K562 (cell line): ENCODE results near the gene FPGS. TPM values are rescaled to one million over a fixed set of nuclear protein-coding genes. Genes with fewer than 3 reads are reported as not detected.

ENCODE experiments used
- DIDO1 ChIP-seq: fragments of 450-650 bp; IDR thresholded peaks from 2 replicates; pipeline ENCODE4 v1.6.1; 2016; ENCODE audit warnings: low read depth, missing biosample characterization, missing genetic modification characterization
- KHSRP ChIP-seq: fragments of 450-650 bp; IDR thresholded peaks from 2 replicates; pipeline ENCODE4 v1.6.1; 2017
- KLF6 ChIP-seq: fragments of 250-450 bp; sonication (Bioruptor Pico); IDR thresholded peaks from 2 replicates; pipeline ENCODE4 v1.4.0; 2020; ENCODE audit warnings: mild to moderate bottlenecking, moderate library complexity, borderline replicate concordance
- LARP7 ChIP-seq: fragments of 450-650 bp; IDR thresholded peaks from 2 replicates; pipeline ENCODE4 v1.6.1; 2016
- MYC ChIP-seq, 2 experiments: fragments of 250-450 bp in 1 of 2; sonication (Bioruptor Pico) in 1 of 2; IDR thresholded peaks; 2 replicates each; pipeline versions ENCODE4 v1.5.1 to v1.6.1; 2012 to 2021; ENCODE audit warnings: low read depth in 2 of 2, borderline replicate concordance in 1 of 2, improper control_type of control experiment in 1 of 2, low read length in 1 of 2, mild to moderate bottlenecking in 1 of 2, moderate library complexity in 1 of 2
- PHTF2 ChIP-seq: fragments of 250-450 bp; sonication (Bioruptor Pico); IDR thresholded peaks from 2 replicates; pipeline ENCODE4 v1.5.0; 2021; ENCODE audit warnings: mild to moderate bottlenecking
- POLR3A ChIP-seq: IDR thresholded peaks from 2 replicates; pipeline ENCODE4 v1.6.1; 2011; ENCODE audit warnings: borderline replicate concordance, mild to moderate bottlenecking, moderate library complexity; ENCODE audit not compliant: insufficient read length, insufficient read depth; ENCODE audit errors: extremely low read depth
- SNIP1 ChIP-seq: fragments of 450-650 bp; IDR thresholded peaks from 2 replicates; pipeline ENCODE4 v1.7.1; 2017; ENCODE audit warnings: low read depth, mild to moderate bottlenecking
- STAT5B ChIP-seq: fragments of 250-450 bp; sonication (Bioruptor Pico); IDR thresholded peaks from 2 replicates; pipeline ENCODE4 v1.8.0; 2021; ENCODE audit warnings: mild to moderate bottlenecking, inconsistent platforms
- TBL1XR1 ChIP-seq, 2 experiments: IDR thresholded peaks; 2 replicates each; pipeline ENCODE4 v1.6.1; 2012; ENCODE audit warnings: improper control_type of control experiment in 2 of 2, low read length in 2 of 2, mild to moderate bottlenecking in 1 of 2
- ZFP36 ChIP-seq: fragments of 150-350 bp; IDR thresholded peaks from 2 replicates; pipeline ENCODE4 v1.6.1; 2018; ENCODE audit warnings: low read length, low read depth; ENCODE audit not compliant: partially characterized antibody
- ZNF408 ChIP-seq: fragments of 250-450 bp; sonication (Bioruptor Pico); IDR thresholded peaks from 2 replicates; pipeline ENCODE4 v1.4.0; 2020; ENCODE audit warnings: low read depth, mild to moderate bottlenecking, moderate library complexity
- polyA plus RNA-seq, 8 experiments: library from polyadenylated mRNA; depleted of rRNA in 4 of 8; stranded (reverse) in 5 of 8; unstranded in 3 of 8; fragments of >200 nt; fragmentation: Nextera tagmentation in 2 of 8; fragmentation: Illumina TruSeq in 1 of 8; extraction: Ambion mirVana in 2 of 8; extraction: Trizol in 1 of 8; gene quantifications; 2 replicates each; pipeline versions ENCODE4 v1.2.1 to v1.2.3, GENCODE V29; 2011 to 2014; ENCODE audit warnings: inconsistent platforms in 1 of 8, missing spikeins in 1 of 8
- total RNA-seq, 7 experiments: library from RNA; depleted of rRNA in 6 of 7; stranded (reverse); fragments of >200 nt in 6 of 7; fragmentation: Illumina TruSeq in 2 of 7; extraction: Trizol in 2 of 7; gene quantifications; 2 replicates each; pipeline versions ENCODE4 v1.2.1 to v1.2.3, GENCODE V29; 2011 to 2021; ENCODE audit warnings: low replicate concordance in 1 of 7
- TF ChIP-seq, protein P1 (sequence below): fragments of 450-650 bp; IDR thresholded peaks from 2 replicates; pipeline ENCODE4 v1.6.1; 2017; ENCODE audit warnings: mild to moderate bottlenecking, moderate library complexity
- TF ChIP-seq, protein P2 (sequence below), 2 experiments: IDR thresholded peaks; 2 replicates each; pipeline ENCODE4 v1.6.1; 2012; ENCODE audit warnings: improper control_type of control experiment in 2 of 2, low read depth in 2 of 2, low read length in 2 of 2, borderline replicate concordance in 1 of 2
- TF ChIP-seq, protein P3 (sequence below): sonication (generic); formaldehyde crosslinking; IDR thresholded peaks from 2 replicates; pipeline ENCODE4 v1.8.1; 2022; ENCODE audit warnings: missing genetic modification reagents
- TF ChIP-seq, protein P4 (sequence below): fragments of 250-450 bp; sonication (Bioruptor Pico); IDR thresholded peaks from 2 replicates; pipeline ENCODE4 v1.5.0; 2020; ENCODE audit warnings: mild to moderate bottlenecking
- TF ChIP-seq, protein P5 (sequence below): fragments of 450-650 bp; IDR thresholded peaks from 2 replicates; pipeline ENCODE4 v1.6.1; 2016; ENCODE audit warnings: borderline replicate concordance

The FPGS gene
- total and polyA plus RNA-seq, 9 of the 15 experiments (the other 6 are each of a cell fraction or from before 2014, with no cell fraction given): 0.84 to 86.4 (median 59.2) TPM

DNA sequence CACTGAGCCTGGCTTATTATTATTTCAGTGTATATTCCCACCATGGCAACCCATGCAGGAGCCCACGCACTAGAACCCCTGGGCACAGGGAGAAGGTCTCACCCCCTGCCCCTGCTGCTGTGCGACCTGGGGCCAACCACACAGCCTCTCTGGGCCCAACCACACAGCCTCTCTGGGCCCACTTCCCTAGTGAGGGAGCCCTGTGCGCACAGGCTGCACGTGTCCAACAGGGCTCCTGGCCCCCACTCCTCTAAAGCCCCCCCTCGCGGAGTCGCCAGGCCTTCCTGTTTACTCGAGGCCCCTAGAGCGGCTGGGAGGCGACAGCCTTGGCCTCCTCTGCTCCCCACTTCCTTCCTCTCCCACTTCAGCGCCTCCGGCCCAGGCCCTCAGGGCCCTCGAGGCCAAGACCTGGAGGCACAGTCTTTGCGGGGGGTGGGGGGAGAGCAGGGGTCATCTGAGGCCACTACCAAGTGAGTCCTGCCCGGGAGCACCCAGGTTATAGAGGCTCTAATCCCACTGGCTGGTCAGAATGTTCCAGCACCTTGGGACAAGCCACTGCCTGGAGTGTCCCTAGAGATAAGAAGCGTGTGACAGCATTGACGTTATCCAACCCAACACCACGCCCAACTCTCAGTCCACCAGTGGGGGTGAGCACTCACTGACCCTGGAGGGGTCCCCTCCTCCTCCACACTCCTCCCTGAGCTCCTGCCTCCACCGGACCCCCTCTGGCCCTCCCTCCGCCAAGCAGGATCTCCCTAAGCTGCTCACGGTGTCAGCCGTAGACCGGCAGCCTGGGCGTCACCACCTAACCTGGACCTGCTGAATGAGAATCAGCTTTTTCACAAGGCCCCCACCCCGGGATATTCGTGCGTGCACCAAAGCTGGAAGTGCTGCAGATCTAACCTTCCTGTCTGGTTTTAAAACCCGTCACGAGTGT is 59.7 kb downstream of the FPGS start (continued):
- TF ChIP-seq, protein P1, sequence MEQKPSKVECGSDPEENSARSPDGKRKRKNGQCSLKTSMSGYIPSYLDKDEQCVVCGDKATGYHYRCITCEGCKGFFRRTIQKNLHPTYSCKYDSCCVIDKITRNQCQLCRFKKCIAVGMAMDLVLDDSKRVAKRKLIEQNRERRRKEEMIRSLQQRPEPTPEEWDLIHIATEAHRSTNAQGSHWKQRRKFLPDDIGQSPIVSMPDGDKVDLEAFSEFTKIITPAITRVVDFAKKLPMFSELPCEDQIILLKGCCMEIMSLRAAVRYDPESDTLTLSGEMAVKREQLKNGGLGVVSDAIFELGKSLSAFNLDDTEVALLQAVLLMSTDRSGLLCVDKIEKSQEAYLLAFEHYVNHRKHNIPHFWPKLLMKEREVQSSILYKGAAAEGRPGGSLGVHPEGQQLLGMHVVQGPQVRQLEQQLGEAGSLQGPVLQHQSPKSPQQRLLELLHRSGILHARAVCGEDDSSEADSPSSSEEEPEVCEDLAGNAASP: no peak
- TF ChIP-seq KLF6 (CRISPR knock-in tag) (no peak), ZNF408 (CRISPR knock-in tag) (no peak), STAT5B (no peak), MYC (IDR thresholded peaks at IDR 0.05; ENCODE audit: low read depth, low read length) (peak; percentile 97), MYC (CRISPR knock-in tag; IDR thresholded peaks at IDR 0.05; ENCODE audit: borderline replicate concordance, low read depth) (peak; percentile 75; the same call in 1 of the 2 replicates), SNIP1 (peak; percentile 49; the same call in 1 of the 2 replicates), LARP7 (no peak), POLR3A (no peak), ZFP36 (peak; percentile 96), PHTF2 (CRISPR knock-in tag) (peak; percentile 33; the same call in 1 of the 2 replicates), KHSRP (no peak), DIDO1 (tag) (no peak), TBL1XR1 (IDR thresholded peaks at IDR 0.05; ENCODE audit: low read length in 2 of 2) (peak in 1 of 2 experiments; percentile 68; a peak in 2 of 4 replicates)
- TF ChIP-seq, protein P2, sequence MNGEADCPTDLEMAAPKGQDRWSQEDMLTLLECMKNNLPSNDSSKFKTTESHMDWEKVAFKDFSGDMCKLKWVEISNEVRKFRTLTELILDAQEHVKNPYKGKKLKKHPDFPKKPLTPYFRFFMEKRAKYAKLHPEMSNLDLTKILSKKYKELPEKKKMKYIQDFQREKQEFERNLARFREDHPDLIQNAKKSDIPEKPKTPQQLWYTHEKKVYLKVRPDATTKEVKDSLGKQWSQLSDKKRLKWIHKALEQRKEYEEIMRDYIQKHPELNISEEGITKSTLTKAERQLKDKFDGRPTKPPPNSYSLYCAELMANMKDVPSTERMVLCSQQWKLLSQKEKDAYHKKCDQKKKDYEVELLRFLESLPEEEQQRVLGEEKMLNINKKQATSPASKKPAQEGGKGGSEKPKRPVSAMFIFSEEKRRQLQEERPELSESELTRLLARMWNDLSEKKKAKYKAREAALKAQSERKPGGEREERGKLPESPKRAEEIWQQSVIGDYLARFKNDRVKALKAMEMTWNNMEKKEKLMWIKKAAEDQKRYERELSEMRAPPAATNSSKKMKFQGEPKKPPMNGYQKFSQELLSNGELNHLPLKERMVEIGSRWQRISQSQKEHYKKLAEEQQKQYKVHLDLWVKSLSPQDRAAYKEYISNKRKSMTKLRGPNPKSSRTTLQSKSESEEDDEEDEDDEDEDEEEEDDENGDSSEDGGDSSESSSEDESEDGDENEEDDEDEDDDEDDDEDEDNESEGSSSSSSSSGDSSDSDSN (IDR thresholded peaks at IDR 0.05; ENCODE audit: borderline replicate concordance in 1 of 2, low read depth in 2 of 2, low read length in 2 of 2): 0 out of 4 replicates have a peak, but pooled peaks have one; percentile 45 to 52
- TF ChIP-seq, protein P3, sequence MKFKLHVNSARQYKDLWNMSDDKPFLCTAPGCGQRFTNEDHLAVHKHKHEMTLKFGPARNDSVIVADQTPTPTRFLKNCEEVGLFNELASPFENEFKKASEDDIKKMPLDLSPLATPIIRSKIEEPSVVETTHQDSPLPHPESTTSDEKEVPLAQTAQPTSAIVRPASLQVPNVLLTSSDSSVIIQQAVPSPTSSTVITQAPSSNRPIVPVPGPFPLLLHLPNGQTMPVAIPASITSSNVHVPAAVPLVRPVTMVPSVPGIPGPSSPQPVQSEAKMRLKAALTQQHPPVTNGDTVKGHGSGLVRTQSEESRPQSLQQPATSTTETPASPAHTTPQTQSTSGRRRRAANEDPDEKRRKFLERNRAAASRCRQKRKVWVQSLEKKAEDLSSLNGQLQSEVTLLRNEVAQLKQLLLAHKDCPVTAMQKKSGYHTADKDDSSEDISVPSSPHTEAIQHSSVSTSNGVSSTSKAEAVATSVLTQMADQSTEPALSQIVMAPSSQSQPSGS (CRISPR knock-in tag): no peak
- TF ChIP-seq, protein P4, sequence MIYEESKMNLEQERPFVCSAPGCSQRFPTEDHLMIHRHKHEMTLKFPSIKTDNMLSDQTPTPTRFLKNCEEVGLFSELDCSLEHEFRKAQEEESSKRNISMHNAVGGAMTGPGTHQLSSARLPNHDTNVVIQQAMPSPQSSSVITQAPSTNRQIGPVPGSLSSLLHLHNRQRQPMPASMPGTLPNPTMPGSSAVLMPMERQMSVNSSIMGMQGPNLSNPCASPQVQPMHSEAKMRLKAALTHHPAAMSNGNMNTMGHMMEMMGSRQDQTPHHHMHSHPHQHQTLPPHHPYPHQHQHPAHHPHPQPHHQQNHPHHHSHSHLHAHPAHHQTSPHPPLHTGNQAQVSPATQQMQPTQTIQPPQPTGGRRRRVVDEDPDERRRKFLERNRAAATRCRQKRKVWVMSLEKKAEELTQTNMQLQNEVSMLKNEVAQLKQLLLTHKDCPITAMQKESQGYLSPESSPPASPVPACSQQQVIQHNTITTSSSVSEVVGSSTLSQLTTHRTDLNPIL (CRISPR knock-in tag): no peak
- TF ChIP-seq, protein P5, sequence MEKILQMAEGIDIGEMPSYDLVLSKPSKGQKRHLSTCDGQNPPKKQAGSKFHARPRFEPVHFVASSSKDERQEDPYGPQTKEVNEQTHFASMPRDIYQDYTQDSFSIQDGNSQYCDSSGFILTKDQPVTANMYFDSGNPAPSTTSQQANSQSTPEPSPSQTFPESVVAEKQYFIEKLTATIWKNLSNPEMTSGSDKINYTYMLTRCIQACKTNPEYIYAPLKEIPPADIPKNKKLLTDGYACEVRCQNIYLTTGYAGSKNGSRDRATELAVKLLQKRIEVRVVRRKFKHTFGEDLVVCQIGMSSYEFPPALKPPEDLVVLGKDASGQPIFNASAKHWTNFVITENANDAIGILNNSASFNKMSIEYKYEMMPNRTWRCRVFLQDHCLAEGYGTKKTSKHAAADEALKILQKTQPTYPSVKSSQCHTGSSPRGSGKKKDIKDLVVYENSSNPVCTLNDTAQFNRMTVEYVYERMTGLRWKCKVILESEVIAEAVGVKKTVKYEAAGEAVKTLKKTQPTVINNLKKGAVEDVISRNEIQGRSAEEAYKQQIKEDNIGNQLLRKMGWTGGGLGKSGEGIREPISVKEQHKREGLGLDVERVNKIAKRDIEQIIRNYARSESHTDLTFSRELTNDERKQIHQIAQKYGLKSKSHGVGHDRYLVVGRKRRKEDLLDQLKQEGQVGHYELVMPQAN: no peak
